ENCODE results near the gene OR8K3.

Gene OR8K3

DNA sequence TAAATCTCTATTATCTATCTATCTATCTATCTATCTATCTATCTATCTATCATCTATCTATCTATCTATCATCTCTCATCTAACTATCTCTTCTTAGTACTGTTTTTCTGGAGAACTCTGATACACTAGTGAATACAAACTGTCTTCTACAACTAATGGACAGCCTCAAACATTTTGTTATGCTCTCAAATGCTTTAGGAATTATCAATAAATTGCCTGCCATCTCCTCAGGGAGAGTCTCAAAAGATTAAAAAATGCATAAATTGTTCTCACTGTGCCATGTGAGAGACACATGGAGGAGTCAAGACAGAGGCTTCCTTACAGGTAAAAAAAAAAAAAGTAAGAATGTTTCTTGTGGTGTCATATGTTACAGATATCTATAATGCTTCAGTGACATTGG, at the start of gene OR8K3:
Gene OR8K3 (plus strand): TSS at position 301 of the 400 bp plus-strand sequence. CDS start 3,163 bp downstream, outside the sequence.
- no peak for DNase-seq

GRCh38 chr11:56271092-56271491, 43.9 kb upstream of the OR8K3 start:
- DNase-seq: no peak

DNA sequence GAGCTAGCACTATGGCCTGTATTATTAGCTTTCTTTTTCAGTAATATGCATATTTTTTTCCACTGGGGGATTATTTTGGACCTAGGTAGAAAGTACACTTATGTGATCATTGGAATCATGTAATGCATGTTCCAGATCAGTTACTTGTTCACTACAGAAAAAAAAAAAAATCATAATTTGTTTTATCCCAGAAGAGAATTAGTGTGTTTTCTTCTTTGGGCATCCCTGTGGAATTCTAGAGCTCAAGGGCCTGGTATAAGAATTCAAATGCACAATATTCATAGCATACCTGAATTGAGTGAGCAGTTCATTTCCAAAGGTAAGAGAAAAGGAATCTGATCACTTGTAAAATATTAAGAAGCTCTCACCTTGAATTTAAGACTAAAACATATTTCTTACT, 41.1 kb upstream of the OR8K3 start, which contains the start of gene OR5T1:
Gene OR5T1 (plus strand): TSS at position 301 of the 400 bp plus-strand sequence. CDS start 1,485 bp downstream, outside the sequence.
- no peak for DNase-seq

- no peak for DNase-seq
Measured at GRCh38 chr11:56292154-56292553, 22.8 kb upstream of the OR8K3 start, which contains the start of gene OR8H1. TSS of gene OR8H1 (minus strand) at chr11:56292254. CDS start at chr11:56291062, 1,192 bp downstream.

GRCh38 chr11:56296898-56297297, 18.0 kb upstream of the OR8K3 start:
- DNase-seq: no peak

- DNase-seq: no peak
Measured at GRCh38 chr11:56307836-56308235, 7.1 kb upstream of the OR8K3 start.

DNA sequence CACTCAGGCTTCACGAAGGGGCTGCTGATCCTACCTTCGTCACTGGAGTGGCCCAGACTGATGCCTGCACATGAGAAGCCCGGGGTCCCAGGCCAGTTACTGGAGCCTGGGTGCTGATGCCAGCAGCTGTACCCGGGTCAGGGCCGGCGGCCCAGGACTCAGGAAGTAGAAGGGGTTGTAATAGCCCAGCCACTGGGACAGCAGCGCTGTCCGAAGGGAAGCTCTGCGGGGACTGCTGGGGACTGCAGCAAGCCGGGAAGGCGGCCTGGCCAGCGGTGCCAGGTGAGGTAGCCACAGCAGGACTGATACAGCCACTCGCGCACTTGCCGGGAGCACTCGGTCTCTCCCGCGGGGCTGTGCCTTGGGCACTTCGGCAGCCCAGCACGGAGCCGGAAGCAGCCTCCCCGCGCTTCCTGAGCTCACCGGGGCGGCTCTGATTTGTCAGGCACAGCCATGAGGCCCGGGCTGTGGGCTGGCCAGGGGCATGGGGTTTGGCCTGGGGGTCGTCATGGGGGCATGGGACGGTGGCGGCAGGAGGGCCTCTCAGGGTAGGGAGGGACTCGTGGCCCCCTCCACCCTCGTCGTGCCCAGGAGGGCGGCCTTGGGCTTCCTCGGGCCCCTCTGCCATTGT, 17.0 kb downstream of the OR8K3 start:
- peak in 1 of 14 donors; percentile 2 for DNase-seq

DNA sequence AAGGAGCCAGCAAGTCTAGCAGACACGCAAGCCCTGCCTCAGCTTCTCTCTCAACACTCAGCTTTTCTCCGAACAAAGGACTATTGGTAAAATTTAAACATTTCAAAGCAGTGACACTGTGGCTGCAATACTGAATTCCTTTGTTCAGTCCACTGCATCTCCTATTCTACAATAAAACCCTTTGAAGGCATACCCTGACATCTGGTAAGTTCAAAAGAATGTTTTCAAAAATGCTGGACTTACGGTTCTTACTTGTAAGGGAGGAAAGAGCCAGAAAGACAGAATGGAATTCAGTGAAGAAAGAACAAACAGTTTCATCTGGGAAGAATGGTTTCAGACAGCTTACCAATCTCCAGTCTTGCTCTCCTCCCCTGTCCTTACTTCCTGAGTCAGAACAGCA, 18.2 kb downstream of the OR8K3 start:
- no peak for DNase-seq

DNA sequence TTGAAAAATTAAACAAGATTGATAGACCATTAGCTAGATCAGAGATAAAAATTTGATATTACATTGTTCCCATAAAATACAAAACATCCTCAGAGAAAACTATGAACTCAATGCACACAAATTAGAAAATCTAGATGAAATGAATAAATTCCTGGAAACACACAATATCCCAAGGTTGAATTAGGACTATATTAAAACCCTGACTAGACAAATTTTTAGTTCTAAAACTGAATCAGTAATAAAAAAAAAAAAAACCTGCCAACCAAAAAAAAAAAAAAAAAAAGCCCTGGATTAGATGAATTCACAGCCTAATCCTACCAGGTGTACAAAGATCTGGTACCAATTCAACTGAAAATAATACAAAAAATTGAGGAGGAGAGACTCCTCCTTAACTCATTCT, 25.3 kb downstream of the OR8K3 start:
- no peak for DNase-seq

DNA sequence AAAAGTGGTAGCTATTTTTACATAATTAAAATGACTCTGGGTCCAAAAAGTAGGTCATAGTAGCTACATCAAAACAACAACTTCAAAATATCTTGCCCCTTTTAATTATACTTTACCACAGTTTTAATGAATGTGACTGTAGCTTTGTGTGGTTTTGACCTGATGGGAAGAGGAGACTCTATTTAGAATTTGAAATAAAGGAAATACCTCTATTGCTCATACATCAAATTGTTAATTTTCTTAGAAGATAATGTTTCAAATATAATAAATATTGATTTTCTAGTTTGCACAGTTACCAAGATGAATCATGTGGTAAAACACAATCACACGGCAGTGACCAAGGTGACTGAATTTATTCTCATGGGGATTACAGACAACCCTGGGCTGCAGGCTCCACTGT, 30.8 kb downstream of the OR8K3 start, which contains the start of gene OR8K1:
Gene OR8K1 (plus strand): TSS at position 301 of the 400 bp plus-strand sequence. CDS start 0 bp downstream, at position 301.
- no peak for DNase-seq

GRCh38 chr11:56353991-56354390, 39.0 kb downstream of the OR8K3 start, which contains the start of gene OR8J1:
TSS of gene OR8J1 (plus strand) at chr11:56354291. CDS start at chr11:56360247, 5,956 bp downstream.
- no peak for DNase-seq

Data from C1 segment of cervical spinal cord (tissue), 14 donors.